ENCODE results near the gene IRF3.

Gene IRF3

DNA sequence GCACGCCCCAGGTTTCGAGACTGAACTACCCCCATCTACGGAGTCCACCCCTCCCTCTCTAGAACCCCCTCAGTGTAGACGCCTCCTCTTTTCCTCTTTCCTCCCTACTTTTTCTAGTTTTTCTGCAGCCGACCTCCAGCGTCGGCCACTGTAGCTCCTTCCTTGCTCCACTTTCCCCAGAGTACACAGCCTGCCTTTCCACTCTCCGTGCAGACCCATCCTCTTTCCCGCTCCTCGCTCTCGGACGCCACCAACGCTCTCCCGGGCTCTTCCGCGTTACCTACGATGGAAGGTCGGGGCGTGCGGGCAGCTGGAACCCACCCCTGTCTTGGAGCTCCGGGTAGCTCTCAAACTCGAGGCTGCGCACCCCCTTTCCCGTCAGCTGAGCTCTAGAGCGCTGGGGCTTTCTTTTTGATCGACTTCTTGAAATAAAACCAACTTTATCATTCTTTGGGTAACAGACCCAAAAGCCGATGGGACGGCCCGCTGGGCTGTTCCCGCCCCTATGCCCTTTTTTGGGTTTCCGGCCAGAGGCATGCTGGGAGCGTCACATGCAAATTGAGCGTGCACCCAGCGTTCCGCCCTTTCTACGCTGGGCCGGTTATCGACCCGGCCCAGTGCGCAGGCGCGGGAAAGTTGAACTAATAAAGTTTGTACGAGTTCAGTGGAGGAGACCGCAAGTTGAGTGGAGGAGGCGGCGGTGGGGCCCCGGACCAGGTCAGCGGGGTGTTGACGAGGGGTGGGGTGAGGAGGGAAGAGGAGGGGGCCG lies at the start of gene IRF3, which contains the start of gene BCL2L12:
Gene IRF3, minus strand, starts transcription at position 507 of the 769 bp plus-strand sequence. CDS start 1,019 bp downstream, outside the sequence.
Gene BCL2L12, plus strand, starts transcription at position 583 of the 769 bp plus-strand sequence. CDS start 760 bp downstream, outside the sequence.
- peaks cover 32% of the 10 kb centered on the region for H3K36me3 Mint-ChIP-seq (ENCODE audit: low read depth)
- H3K4me1 Mint-ChIP-seq (ENCODE audit: low read depth), result peaks cover 29% of the 10 kb centered on the region
- H3K4me3 Mint-ChIP-seq, result peak within 1 kb of the TSS; percentile 98
- H3K27me3 Mint-ChIP-seq (ENCODE audit: low read depth), result no peaks in the 10 kb centered on the region
- H3K27ac Mint-ChIP-seq, result peak within 1 kb of the TSS; percentile 96
- no peaks in the 10 kb centered on the region for H3K9me3 Mint-ChIP-seq
- DNase-seq (ENCODE audit: low spot score), result peak; percentile 99

DNA sequence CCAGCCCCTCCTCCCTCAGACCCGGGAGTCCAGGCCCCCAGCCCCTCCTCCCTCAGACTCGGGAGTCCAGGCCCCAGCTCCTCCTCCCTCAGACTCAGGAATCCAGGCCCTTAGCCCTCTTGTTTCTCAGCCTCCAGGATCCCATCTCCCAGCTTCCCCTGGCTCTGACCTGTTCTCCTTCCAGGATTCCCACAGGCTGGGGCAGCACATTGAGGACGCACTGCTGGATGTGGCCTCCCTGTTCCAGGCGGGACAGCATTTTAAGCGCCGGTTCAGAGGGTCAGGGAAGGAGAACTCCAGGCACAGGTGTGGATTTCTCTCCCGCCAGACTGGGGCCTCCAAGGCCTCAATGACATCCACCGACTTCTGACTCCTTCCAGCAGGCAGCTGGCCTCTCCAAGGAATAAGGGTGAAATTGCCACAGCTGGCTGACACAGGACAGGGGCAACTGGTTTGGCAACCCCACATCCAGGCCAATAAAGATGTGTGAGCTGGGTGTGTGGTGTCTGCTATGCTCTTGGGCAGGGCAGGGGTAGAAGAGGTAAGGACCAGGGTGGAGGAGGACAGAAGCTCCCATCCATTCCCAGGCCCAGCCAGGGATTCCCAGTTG lies 47.7 kb upstream of the IRF3 start:
- H3K4me3 Mint-ChIP-seq, result no peak overlapping the region
- no peak overlapping the region for H3K27ac Mint-ChIP-seq
- H3K27me3 Mint-ChIP-seq (ENCODE audit: low read depth), result no peaks in the 10 kb centered on the region
- H3K4me1 Mint-ChIP-seq (ENCODE audit: low read depth), result peaks cover 10% of the 10 kb centered on the region
- peaks cover 5% of the 10 kb centered on the region for H3K36me3 Mint-ChIP-seq (ENCODE audit: low read depth)
- H3K9me3 Mint-ChIP-seq, result no peaks in the 10 kb centered on the region
- no peak for DNase-seq (ENCODE audit: low spot score)

- Mint-ChIP-seq H3K4me3 (no peak overlapping the region), H3K27ac (no peak overlapping the region), H3K9me3 (no peaks in the 10 kb centered on the region)
Measured at GRCh38 chr19:49712397-49712859, 46.8 kb upstream of the IRF3 start.

GRCh38 chr19:49710372-49710951 lies 44.8 kb upstream of the IRF3 start:
- no peak overlapping the region for H3K27ac Mint-ChIP-seq
- H3K9me3 Mint-ChIP-seq, result no peaks in the 10 kb centered on the region
- peaks cover 1% of the 10 kb centered on the region for H3K4me1 Mint-ChIP-seq (ENCODE audit: low read depth)
- no peak for DNase-seq (ENCODE audit: low spot score)
- H3K27me3 Mint-ChIP-seq (ENCODE audit: low read depth), result no peaks in the 10 kb centered on the region
- H3K4me3 Mint-ChIP-seq, result no peak overlapping the region
- H3K36me3 Mint-ChIP-seq (ENCODE audit: low read depth), result no peaks in the 10 kb centered on the region

More at GRCh38 chr19:49712397-49712859, 46.8 kb upstream of the IRF3 start:
- peaks cover 7% of the 10 kb centered on the region for H3K4me1 Mint-ChIP-seq (ENCODE audit: low read depth)
- H3K36me3 Mint-ChIP-seq (ENCODE audit: low read depth), result peaks cover 2% of the 10 kb centered on the region
- no peak for DNase-seq (ENCODE audit: low spot score)
- no peaks in the 10 kb centered on the region for H3K27me3 Mint-ChIP-seq (ENCODE audit: low read depth)

DNA sequence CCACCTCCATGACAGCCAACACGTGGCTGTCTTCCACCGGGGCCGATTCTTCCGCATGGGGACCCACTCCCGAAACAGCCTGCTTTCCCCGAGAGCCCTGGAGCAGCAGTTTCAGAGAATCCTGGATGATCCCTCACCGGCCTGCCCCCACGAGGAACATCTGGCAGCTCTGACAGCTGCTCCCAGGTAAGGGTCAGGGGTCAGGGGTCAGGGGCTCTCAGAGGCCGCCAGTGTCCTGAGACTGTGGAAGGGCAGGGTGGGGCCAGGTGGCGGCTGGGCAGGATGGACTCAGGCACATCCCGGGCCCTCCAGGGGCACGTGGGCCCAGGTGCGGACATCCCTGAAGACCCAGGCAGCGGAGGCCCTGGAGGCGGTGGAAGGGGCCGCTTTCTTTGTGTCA lies 40.3 kb upstream of the IRF3 start:
- no peaks in the 10 kb centered on the region for H3K9me3 Mint-ChIP-seq
- H3K4me3 Mint-ChIP-seq, result no peak overlapping the region
- H3K27me3 Mint-ChIP-seq (ENCODE audit: low read depth), result no peaks in the 10 kb centered on the region
- no peaks in the 10 kb centered on the region for H3K4me1 Mint-ChIP-seq (ENCODE audit: low read depth)
- no peak overlapping the region for H3K27ac Mint-ChIP-seq
- no peak for DNase-seq (ENCODE audit: low spot score)
- no peaks in the 10 kb centered on the region for H3K36me3 Mint-ChIP-seq (ENCODE audit: low read depth)

- no peaks in the 10 kb centered on the region for H3K4me1 Mint-ChIP-seq (ENCODE audit: low read depth)
- H3K27ac Mint-ChIP-seq, result no peak overlapping the region
- H3K4me3 Mint-ChIP-seq, result no peak overlapping the region
- no peaks in the 10 kb centered on the region for H3K9me3 Mint-ChIP-seq
- no peak for DNase-seq (ENCODE audit: low spot score)
- no peaks in the 10 kb centered on the region for H3K36me3 Mint-ChIP-seq (ENCODE audit: low read depth)
- no peaks in the 10 kb centered on the region for H3K27me3 Mint-ChIP-seq (ENCODE audit: low read depth)
Measured at GRCh38 chr19:49704888-49705642, 39.4 kb upstream of the IRF3 start.

- H3K4me1 Mint-ChIP-seq (ENCODE audit: low read depth), result no peaks in the 10 kb centered on the region
- no peak for DNase-seq (ENCODE audit: low spot score)
Measured at GRCh38 chr19:49701271-49701786, 35.7 kb upstream of the IRF3 start.

DNA sequence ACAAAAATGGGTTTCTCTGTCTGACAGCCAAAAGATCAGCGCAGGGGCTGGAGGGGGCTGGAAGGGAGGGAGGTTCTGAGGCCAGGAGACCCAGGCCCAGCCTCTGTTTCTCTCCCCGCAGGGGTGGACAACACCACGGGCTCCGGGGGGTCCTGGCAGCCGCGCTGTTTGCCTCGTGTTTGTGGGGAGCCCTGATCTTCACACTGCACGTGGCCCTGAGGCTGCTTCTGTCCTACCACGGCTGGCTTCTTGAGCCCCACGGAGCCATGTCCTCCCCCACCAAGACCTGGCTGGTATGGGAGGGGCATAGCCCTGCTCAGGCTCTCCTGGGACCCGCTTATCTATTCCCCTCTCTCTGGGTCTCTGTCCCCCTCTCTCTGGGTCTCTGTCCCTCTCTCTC lies 34.9 kb upstream of the IRF3 start:
- no peak overlapping the region for H3K27ac Mint-ChIP-seq
- no peaks in the 10 kb centered on the region for H3K27me3 Mint-ChIP-seq (ENCODE audit: low read depth)
- H3K36me3 Mint-ChIP-seq (ENCODE audit: low read depth), result no peaks in the 10 kb centered on the region
- no peaks in the 10 kb centered on the region for H3K4me1 Mint-ChIP-seq (ENCODE audit: low read depth)
- H3K9me3 Mint-ChIP-seq, result no peaks in the 10 kb centered on the region
- no peak overlapping the region for H3K4me3 Mint-ChIP-seq
- no peak for DNase-seq (ENCODE audit: low spot score)

More at GRCh38 chr19:49701271-49701786, 35.7 kb upstream of the IRF3 start:
- H3K27me3 Mint-ChIP-seq (ENCODE audit: low read depth), result no peaks in the 10 kb centered on the region
- no peak overlapping the region for H3K27ac Mint-ChIP-seq
- H3K4me3 Mint-ChIP-seq, result no peak overlapping the region
- no peaks in the 10 kb centered on the region for H3K36me3 Mint-ChIP-seq (ENCODE audit: low read depth)
- H3K9me3 Mint-ChIP-seq, result no peaks in the 10 kb centered on the region

DNA sequence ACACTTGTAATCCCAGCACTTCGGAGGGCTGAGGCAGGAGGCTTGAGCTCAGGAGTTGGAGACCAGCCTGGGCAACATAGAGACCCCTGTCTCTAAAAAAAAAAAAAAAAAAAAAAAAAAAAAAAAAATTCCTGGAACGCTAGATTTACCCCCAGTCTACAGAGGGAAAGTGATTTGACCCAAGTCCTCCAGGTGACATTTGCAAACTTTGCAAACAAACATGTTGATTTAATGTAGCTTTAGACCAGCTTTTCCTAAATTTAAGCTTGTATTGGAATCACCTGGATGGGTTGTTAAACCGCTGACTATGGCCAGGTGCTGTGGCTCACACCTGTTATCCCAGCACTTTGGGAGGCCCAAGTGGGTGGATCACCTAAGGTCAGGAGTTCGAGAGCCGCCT lies 33.7 kb upstream of the IRF3 start:
- no peak overlapping the region for H3K27ac Mint-ChIP-seq
- no peaks in the 10 kb centered on the region for H3K36me3 Mint-ChIP-seq (ENCODE audit: low read depth)
- DNase-seq (ENCODE audit: low spot score), result no peak
- no peaks in the 10 kb centered on the region for H3K27me3 Mint-ChIP-seq (ENCODE audit: low read depth)
- no peaks in the 10 kb centered on the region for H3K9me3 Mint-ChIP-seq
- H3K4me3 Mint-ChIP-seq, result no peak overlapping the region
- H3K4me1 Mint-ChIP-seq (ENCODE audit: low read depth), result no peaks in the 10 kb centered on the region

- no peak for DNase-seq (ENCODE audit: low spot score)
- H3K9me3 Mint-ChIP-seq, result no peaks in the 10 kb centered on the region
- no peak overlapping the region for H3K27ac Mint-ChIP-seq
- H3K4me3 Mint-ChIP-seq, result no peak overlapping the region
- H3K27me3 Mint-ChIP-seq (ENCODE audit: low read depth), result peaks cover 8% of the 10 kb centered on the region
- no peaks in the 10 kb centered on the region for H3K4me1 Mint-ChIP-seq (ENCODE audit: low read depth)
- no peaks in the 10 kb centered on the region for H3K36me3 Mint-ChIP-seq (ENCODE audit: low read depth)
Measured at GRCh38 chr19:49696865-49697264, 31.2 kb upstream of the IRF3 start.

GRCh38 chr19:49696115-49696514 lies 30.5 kb upstream of the IRF3 start:
- H3K27ac Mint-ChIP-seq, result no peak overlapping the region
- no peaks in the 10 kb centered on the region for H3K9me3 Mint-ChIP-seq
- H3K36me3 Mint-ChIP-seq (ENCODE audit: low read depth), result no peaks in the 10 kb centered on the region
- peaks cover under 1% of the 10 kb centered on the region for H3K4me1 Mint-ChIP-seq (ENCODE audit: low read depth)
- DNase-seq (ENCODE audit: low spot score), result no peak
- no peak overlapping the region for H3K4me3 Mint-ChIP-seq
- peaks cover 8% of the 10 kb centered on the region for H3K27me3 Mint-ChIP-seq (ENCODE audit: low read depth)

DNA sequence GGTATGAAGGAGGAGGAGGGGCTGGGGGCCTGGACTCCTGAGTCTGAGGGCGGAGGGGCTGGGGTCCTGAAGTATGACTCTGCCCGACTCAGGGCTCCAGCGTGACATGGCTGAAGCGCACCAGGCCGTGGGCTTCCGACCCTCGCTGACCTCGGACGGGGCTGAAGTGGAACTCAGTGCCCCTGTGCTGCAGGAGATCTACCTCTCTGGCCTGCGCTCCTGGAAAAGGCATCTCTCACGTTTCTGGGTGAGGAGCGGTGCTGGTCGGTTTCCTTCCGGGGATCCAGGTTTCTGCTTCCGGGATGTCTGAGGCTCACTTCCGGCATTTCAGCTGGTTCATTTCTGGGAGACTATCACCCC lies 26.5 kb upstream of the IRF3 start:
- Mint-ChIP-seq H3K27me3 (ENCODE audit: low read depth) (peaks cover 17% of the 10 kb centered on the region), H3K4me3 (no peak overlapping the region), H3K4me1 (ENCODE audit: low read depth) (peaks cover 15% of the 10 kb centered on the region)

DNA sequence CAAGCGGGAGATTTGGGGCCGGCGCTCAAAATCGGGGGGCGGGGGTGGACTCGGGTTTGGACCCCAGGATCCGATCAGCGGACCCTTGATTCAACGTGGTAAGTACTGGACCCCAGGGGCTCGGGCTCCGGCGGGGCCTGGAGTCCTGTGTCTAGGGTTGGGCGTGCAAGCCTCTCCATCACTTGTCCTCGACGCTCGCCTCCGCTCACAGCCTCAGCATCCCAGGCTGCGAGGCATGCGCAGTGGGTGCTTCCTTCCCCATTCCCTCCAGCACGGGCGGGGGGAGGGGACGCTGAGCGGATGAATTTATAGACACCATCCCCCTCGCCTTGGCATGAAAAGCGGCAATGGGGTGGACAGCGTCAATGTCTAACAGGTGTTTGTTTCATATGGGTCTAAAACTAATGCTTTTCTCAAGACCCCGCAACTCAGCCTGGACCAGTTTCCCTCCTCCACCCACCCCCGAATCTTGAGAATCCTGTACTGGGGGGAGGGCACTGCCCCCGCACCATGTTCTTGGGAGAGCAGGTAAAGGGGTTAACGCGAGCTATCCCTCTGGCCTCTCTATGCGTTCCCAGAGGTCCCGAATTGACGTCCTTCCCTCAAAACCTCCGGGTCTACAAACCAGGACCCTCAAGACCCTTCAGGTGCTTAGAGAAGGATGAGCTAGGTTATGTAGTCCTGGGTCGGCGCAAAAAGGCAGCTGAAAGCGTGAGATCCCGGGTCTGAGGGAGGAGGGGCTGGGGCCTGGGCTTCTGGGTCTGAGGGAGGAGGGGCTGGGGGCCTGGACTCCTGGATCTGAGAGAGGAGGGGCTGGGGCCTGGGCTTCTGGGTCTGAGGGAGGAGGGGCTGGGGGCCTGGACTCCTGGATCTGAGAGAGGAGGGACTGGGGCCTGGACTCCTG lies 25.8 kb upstream of the IRF3 start:
- peaks cover 17% of the 10 kb centered on the region for H3K27me3 Mint-ChIP-seq (ENCODE audit: low read depth)
- no peak overlapping the region for H3K27ac Mint-ChIP-seq
- no peaks in the 10 kb centered on the region for H3K9me3 Mint-ChIP-seq
- peaks cover 16% of the 10 kb centered on the region for H3K4me1 Mint-ChIP-seq (ENCODE audit: low read depth)
- no peak for DNase-seq (ENCODE audit: low spot score)
- peak overlapping the region; percentile 81 for H3K4me3 Mint-ChIP-seq
- peaks cover 12% of the 10 kb centered on the region for H3K36me3 Mint-ChIP-seq (ENCODE audit: low read depth)

More for the DNA sequence above, 26.5 kb upstream of the IRF3 start:
- DNase-seq (ENCODE audit: low spot score), result no peak
- Mint-ChIP-seq H3K27ac (no peak overlapping the region), H3K9me3 (no peaks in the 10 kb centered on the region), H3K36me3 (ENCODE audit: low read depth) (peaks cover 9% of the 10 kb centered on the region)
